NCI-H1694 treated with DMSO at 0.1 percent for 48 hours (cell line): ENCODE data around the gene LMTK3.
A peak's percentile ranks its signal among the peaks of the same experiment; 100 is the strongest.
"Not testable (repeated sequence)": the region's sequence is repeated elsewhere in the genome, so short reads cannot be mapped to it uniquely, and the experiment has no call there.

Experiments
- DNase-seq: peaks from one replicate; lab custom pipeline; 2025; lab: John Stamatoyannopoulos, UW

The LMTK3 gene

DNA sequence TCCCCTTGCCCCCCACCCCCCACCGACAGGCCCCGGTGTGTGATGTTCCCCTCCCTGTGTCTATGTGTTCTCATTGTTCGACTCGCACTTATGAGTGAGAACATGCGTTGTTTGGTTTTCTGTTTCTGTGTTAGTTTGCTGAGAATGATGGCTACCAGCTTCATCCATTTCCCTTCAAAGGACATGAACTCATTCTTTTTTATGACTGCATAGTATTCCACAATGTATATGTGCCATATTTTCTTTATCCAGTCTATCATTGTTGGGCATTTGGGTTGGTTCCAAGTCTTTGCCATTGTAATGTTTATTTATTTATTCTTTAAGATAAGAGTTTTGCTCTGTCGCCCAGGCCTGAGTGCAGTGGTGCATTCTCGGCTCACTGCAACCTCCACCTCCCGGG lies 26.4 kb upstream of the LMTK3 start:
- not testable (repeated sequence) for DNase-seq

DNA sequence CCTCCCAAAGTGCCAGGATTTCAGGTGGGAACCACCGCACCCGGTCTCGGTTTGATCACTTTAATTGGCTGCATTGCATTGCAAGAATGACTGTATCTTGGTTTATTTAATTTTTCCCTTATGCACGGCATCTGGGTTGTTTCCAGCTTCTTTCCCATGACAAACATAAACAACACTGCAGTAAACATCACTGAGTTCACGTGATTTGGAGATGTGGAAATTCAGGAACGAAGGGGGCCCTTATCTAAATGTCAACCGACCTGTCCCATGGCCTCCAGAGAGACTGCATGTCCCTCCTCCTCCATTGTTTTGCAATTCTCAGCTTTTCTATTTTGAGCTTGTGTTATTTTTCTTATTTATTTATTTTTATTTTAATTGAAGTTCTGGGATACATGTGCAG lies 25.9 kb upstream of the LMTK3 start:
- no peak for DNase-seq

DNA sequence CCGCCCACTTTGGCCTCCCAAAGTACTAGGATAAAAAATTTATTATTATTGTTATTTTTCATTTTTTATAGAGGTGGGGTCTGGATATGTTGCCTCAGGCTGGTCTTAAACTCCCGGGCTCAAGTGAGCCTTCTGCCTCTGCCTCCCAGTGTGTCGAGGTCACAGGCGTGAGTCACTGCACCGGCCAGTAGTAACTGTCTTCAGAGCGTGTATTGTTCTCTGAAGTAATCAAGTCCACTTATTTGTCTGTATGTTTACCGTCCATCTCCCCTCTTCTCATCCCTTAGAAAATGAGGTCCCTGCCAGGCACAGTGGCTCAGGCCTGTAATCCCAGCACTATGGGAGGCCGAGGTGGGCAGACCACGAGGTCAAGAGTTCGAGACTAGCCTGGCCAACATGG lies 22.1 kb upstream of the LMTK3 start:
- no peak for DNase-seq

DNA sequence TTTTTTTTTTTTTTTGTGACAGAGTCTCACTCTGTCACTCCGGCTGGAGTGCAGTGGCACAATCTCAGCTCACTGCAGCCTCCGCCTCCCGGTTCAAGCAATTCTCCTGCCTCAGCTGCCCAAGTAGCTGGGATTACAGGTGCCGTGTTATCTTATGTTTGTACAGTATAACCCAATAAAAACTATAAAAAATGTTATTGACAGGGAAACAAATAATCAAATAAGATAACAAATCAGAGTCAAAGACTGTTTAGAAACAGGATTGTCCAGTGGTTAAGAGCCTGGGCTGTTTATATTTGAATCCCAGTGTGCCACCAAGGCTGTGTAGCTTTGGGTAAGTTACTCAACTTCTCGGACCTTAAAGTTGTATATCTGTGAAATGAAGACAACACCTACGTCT lies 19.1 kb upstream of the LMTK3 start:
- DNase-seq, result no peak

DNA sequence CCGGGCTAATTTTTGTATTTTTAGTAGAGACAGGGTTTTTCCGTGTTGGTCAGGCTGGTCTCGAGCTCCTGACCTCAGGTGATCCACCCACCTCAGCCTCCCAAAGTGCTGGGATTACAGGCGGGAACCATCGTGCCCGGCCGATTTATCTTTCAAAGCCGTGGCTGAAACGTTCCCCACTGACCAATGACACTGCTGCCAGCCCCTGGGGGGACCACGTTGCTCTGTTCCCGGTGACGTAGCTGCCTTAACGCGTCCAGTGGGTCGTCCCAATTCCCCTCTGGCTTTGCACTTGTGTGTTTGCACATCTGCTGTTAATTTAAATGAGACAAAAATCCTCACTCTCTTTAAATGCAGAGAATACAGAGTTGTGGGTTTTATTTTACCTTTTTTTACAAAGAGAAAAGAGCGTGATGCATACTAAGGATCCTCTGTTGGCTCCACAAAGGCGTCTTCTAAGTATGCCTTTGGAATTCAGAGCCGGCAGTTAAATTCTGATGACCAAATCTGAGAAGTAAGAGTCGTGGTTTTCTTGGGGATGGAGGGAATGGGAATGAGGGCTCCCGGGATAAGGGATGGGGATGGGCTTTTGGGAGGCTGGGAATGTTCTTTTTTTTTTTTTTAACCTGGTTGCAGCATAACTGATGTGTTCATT lies 18.6 kb upstream of the LMTK3 start:
- DNase-seq, result no peak

DNA sequence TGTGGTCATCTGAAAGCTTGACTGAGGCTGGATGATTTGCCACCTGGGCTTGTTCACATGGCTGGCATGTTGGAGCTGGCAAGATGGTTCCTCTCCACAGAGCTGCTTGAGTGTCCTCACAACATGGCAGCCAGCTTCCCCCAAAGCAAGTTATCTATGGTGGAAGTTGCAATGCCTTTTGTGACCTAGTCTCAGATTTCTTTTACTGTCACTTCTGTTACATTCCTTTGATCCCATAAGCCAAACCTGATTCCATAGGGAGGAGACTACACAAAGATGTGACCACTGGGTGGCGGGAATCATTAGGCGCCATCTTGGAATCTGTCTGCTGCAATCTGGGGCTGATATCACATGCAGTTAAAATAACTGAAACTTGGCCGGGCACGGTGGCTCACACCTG lies 17.5 kb upstream of the LMTK3 start:
- no peak for DNase-seq

DNA sequence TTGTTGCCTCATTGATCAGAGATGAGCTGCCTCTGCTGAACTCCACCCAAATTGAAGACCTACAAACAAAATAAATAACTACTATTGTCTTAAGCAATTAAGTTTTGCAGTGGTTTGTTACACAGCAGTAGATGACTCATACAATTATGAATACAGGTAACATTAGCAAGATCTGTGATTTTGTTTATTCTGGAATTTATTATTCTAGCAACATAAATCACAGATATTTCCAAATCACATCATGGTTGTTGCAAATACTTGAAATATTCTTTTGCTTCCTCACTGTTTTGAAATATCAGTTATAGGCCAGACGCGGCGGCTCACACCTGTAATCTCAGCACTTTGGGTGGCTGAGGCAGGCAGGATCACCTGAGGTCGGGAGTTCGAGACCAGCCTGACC lies 13.1 kb upstream of the LMTK3 start:
- DNase-seq, result no peak

DNA sequence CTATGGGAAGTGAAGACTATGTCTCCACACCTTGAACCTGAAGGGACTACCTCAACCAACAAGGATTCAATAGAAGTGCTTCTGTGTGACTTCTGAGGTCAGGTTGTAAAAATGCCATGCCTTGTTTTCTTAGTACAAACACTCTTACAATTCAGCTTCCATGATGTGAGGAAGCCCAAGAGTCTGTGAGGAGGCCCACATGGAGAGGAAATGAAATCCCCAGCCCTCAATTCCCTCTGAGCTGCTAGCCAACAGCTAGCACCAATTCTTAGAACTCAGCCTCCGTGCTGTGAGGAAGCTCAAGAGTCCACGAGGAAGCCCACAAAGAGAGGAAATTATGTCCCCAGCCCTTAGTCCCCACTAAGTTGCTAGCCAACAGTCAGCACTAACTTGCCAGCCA lies 12.6 kb upstream of the LMTK3 start:
- DNase-seq, result no peak

DNA sequence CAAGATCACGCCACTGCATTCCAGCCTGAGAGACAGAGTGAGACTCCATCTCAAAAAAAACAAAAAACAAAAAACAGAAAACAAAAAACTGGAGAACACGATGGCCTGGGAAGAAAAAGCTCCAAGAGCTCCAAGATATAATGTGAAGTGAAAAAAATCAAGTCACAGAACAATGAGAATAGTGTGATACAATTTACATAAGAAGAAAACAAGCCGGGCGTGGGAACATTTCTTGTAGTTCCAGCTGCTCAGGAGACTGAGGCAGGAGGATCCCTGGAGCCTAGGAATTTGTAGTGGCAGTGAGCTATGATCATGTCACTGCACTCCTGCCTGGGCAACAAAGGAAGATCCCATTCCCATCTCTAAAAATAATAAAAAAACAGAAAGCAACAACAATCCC lies 8.5 kb upstream of the LMTK3 start:
- DNase-seq, result no peak

DNA sequence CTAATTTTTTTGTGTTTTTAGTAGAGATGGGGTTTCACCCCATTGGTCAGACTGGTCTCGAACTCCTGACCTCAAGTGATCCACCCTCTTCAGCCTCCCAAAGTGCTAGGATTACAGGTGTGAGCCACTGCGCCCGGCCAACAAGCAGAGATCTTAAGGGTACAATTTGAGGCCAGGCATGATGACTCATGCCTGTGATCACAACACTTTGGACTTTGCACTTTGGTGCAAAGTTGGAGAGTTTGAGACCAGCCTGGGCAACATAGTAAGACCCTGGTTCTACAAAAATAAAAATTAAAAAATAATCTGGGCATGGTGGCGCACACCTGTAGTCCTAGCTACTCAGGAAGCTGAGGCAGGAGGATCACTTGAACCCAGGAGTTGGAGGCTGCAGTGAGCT lies 7.8 kb upstream of the LMTK3 start:
- not testable (repeated sequence) for DNase-seq

DNA sequence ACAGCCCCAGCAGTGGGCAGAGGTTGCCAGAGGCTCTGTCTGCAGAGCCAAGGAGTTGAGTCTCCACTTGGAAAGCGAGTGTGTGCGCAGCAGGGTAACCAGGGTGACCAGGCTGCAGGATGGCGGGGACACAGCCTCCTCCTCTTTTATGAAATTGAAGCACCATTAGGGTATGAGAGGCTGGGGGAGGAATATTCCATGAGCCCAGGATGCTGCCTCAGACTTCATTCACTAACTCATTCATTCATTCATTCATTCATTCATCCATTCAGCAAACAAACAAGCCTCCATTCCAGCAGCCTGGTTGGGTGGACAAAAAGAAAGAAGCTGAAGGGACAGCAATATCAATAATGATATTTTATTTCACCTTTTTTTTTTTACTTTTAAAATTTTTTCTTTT lies 6.6 kb upstream of the LMTK3 start:
- DNase-seq, result no peak

DNA sequence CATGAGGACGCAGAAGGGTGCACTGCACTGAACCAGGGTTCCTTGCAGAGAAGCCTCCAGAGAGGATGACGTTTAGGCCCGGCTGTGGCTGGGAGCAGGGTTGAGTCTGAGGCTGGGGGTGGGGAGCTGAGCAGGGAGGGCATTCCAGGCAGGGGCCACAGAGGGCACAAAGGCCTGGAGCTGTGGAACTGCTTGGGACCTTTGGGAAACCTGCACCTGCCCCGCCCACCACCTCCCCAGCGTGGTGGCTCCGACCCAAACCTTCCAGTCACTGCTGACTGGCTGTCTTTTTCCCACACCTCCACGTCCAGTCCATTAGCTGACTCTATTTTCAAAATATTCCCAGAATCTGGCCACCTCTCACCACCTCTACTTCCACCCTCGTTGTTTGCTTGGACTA lies 4.9 kb upstream of the LMTK3 start:
- DNase-seq, result no peak

DNA sequence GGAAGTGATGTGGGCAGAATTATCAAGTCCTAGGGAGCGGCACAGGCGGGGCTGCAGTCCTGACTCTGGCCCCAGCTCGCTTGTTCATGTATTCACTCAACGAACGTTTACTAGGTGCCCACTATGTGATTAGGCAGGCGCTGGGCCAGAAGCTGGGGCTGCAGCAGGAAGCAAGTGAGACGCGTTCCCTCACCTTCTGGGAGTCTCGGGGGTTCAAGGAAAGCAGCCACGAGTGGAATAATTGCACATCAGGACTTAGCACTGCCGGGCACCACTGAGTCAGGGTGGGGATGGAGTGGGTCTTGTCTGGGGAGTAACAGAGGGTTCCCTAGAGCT lies 2.5 kb upstream of the LMTK3 start:
- DNase-seq, result no peak

DNA sequence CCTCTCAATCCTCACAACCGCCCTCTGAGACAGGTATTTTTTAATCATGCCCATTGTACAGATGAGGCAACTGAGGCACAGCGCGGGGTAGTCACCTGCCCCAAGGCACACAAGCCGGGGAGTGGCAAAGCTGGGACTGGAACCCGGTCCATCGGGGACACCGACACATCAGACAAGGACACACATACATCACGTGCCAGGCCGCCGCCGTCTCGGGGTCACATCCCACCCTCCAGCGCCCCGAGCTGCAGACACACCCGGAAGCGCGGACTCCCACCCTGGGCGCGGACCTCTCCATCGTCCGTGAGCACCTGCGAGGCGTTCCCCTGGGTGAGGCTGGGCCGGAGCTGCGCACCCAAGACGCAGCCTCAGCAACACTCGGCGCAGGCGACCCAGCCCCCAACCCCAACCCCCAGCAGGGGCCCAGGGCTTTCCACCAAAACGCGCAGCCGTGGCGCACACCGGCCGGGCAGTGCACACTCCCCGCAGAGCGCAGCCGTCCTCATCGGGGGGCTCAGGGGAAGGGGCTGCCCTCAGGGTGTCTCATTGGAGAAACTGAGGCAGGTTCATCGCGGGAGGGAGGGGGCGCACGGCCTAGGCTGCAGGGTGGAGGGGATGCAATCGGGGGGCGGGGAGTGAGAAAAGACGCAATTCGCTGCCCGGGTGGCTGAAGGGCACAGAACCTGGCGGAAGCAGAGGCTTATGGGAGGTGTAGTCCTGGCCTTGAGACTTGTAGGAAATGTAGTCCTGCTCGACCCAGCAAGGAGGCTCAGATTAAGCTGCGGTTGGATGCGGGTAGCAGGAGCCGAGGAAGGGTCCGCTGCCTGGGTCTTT lies 1.9 kb upstream of the LMTK3 start:
- peak; percentile 78 for DNase-seq

DNA sequence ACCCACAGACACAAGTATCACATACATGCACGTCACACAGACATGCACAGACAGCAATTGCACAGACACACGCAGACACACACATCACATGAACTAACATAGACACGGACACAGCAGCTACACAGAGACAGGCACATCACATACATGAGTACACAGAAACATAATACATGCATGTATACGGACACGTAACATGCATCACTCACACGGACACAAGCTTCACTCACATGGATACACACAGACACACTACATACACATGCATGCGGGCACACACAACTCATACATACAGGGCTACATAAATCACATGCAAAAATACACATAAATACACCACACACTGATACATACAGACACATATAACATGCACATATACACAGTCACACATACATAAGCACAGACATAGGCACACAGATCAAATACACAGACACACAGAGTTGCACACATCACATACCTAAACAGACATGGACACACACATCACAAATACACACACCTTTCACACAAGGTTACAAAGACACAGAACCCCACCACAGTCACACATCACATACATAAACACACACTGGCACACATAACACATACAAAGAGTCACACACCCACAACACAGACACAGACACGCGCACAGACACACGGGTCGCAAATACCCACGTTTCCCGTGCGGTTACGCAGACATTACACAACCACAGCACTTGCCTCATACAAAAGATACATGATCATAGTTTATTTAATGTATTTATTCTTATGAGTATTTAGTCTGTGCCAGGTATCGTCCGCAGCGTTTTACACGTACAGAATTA lies 1.1 kb upstream of the LMTK3 start:
- no peak for DNase-seq

DNA sequence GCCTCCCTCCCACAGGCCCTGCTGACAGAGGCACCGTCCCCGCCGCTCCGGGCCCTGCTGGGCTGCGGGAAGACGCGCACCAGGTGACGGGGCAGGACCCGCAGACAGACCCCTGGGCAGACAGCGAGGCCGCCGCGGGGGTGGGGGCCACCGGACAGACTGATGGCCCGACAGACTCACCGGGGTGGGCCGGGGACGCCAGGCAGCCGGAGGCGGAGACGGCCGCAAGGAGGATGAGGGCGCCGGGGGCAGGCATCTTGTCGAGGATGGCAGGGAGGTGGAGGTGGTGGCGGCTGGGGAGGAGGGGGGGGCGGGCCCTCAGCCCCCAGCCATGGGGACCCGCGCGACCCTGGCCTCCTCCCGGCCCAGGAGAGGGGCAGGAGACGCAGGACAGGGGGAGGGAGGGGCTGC lies 309 bp downstream of the LMTK3 start:
- no peak for DNase-seq

DNA sequence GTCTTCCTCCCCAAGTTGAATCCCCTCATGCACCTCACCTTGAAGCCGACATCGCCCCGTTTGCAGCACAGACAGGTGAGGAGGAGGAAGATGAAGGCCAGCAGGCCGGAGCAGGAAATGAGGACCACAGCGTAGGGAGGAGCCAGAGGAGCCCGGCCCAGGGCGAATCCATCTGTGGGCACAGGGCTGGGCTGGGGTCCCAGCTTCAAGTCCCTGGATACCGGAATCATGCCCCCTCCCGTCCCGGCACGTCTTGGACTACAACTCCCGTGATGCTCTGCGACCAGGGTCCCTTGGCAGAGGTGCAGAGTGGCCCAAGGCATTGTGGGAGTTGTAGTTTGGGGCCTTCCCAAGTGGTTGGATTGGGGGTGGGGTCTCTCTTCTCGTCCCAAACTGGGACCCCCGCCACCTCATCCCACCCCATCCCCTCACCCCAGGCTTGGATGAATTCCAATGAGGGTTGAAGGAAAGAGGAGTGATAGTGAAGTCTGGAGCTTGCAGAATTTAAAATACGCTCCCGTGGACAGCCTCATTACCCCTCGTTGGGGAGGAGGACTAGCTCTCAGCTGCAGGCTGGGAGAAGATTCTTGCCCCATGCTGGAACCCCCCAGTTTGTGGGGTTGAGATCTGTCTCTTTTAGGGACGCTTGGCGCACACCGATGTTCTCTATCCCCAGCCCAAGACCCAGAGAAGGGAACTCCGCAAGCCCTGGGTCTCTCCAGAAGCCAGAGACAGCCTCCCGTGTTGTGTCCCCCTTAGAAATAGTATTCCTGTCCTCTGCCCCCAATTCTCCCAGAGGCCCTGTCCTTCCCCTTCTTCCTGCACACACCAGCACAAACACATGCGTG lies 990 bp downstream of the LMTK3 start:
- DNase-seq, result peak; percentile 67

DNA sequence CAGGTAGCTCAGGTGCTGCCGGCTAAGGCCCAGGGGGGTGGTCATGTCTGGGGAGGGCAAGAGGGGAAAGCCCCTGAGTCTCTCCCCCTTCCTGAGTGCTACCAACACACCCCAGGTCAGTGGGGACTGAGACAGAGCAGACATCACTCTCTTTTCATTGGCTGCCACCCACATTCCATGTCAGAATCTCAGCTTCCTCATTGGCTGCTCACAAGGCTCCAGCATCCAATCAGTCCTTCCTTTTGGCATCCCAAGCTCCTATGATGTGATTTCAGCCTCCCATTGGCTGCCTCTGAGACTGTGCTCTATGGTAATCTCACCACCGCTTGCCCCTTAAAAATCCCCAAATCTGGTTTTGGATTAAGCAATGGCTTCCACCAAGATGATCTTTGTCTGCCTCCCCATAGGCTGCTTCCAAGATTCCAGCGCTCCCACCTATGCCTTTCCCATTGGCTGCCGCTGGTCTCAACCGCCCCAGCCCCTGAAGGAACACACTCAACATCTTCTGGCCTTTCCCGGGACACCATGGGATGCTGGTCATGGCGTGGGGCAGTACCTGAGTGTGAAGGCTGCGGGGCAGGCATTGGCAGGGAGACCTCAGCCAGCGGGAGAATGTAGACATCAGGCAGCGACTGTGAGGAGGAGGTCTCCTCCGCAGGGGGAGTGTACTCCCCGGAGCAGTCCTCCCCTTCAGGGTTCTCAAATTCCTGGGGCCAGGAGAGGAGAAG lies 2.0 kb downstream of the LMTK3 start:
- no peak for DNase-seq

DNA sequence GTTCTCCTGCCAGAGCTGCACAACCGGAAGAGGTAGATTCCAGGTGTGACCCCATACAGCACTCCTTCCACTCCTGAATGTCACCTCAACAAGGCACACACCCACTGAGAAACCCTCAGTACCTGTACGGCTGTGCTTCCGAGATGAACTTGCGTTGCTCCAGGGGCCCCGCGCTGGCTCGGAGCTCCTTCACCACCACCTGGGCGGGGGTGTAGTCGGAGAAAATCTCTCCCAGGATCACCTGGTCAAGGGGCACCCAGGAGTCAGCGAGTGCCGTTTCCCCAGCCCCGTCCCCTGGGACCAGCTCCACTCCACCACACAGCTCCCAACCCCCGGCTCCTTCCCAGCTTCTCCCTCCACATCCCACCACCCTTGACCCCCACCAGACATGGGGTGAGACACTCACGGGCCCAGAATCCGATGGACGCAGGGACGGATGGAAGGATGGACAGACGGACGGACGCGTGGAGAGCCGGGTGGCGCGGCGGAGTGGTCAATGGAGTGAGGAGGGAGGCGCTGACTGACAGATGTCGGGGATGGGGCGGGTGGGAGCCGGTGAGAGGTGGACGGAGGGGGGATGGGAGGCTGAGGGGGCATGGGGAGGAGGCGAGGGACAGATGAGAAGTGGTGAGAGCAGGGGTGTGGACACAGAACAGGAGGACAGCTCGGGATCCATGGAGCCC lies 2.8 kb downstream of the LMTK3 start:
- DNase-seq, result no peak

DNA sequence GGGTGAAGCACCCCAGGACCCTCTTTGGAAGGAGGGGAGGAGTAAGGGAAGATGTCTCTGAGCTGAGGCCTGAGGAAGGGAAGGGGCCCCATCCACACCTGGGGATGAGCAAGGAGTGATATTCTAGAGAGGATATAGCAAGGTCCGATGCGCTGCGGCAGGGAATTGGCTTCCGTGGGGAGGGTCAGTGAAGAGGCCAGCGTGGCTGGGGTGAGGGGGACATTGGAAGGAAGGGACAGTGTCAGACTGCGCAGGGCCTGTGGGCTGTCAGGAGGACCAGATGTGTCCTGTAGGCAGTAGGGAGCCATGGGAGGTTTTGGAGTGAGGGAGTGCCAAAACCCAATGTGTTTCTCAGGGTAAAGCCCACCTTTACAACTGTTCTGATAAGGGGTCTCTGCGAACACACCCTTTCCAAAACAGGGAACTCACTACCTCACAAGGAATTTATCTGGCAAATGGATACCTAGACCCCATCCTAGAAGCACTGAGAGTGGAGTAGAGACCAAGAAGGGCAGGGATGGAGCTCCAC lies 3.7 kb downstream of the LMTK3 start:
- no peak for DNase-seq
